Left ventricle myocardium inferior (tissue), 1 donor: ENCODE results near the gene TECTB. TPM values are rescaled to one million over a fixed set of nuclear protein-coding genes. Genes with fewer than 3 reads are reported as not detected.

Experiments
- DNase-seq: peaks from one replicate; pipeline ENCODE4 v3.0.0-alpha.2; 2020
- H3K27ac ChIP-seq: fragments of 200-600 bp; replicated peaks from 2 replicates; pipeline ENCODE4 v1.8.0; 2021
- H3K27me3 ChIP-seq: fragments of 200-600 bp; 2 replicates; pipeline ENCODE4 v1.8.0; 2021; ENCODE audit warnings: low read depth
- H3K36me3 ChIP-seq: fragments of 200-600 bp; 2 replicates; pipeline ENCODE4 v1.8.0; 2021
- H3K4me1 ChIP-seq: fragments of 200-600 bp; 2 replicates; pipeline ENCODE4 v1.8.0; 2021
- H3K4me3 ChIP-seq: fragments of 200-600 bp; 2 replicates; pipeline ENCODE4 v1.8.0; 2021; ENCODE audit warnings: mild to moderate bottlenecking, moderate library complexity
- H3K9me3 ChIP-seq: fragments of 200-600 bp; replicated peaks from 2 replicates; pipeline ENCODE4 v1.8.0; 2021
- intact Hi-C: fragments of 100-400 bp; cut with micrococcal nuclease; formaldehyde crosslinking; loops from one replicate; pipeline ENCODE4 v1.11.0; 2022
- total RNA-seq: library from RNA; stranded (reverse); fragmentation: NEBNext Ultra II Directional; extraction: Animal tissue kit (Norgen Biotek cat#: 25700); gene quantifications from one replicate; pipeline ENCODE4 v1.2.1, GENCODE V29; 2021
- TF ChIP-seq, protein P1 (sequence below): fragments of 200-600 bp; IDR thresholded peaks from 2 replicates; pipeline ENCODE4 v1.8.0; 2021; ENCODE audit warnings: antibody characterized with exemption, mild to moderate bottlenecking, borderline replicate concordance
- donor health status: DM: no; HTN: yes; CAD: no; lungs with severe emphysema.

Gene TECTB
- total RNA-seq, 1 donor from 2014 or later, result not detected

DNA sequence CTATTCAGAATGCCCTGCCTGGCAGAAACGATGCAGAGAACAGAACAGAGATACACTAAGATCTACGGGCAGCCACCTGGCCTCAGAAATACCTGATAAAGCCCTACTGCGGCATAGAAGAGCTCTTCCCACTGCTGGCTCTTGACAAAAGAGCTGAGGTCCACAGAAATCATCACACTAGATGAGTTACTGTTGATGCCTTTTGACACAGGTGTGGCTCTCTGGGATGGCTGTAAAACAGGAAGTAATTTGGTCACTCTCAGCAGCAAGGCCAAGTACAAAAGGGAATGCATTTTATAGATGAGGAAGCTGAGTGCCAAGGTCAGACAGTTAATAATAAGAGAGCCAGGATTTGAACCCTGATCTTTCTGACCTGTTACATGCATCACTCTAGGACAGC is 55.8 kb downstream of the TECTB start:
- H3K27me3 ChIP-seq, result no peaks in the 10 kb centered on the region
- H3K4me3 ChIP-seq, result no peak overlapping the region
- TF ChIP-seq, protein P1, sequence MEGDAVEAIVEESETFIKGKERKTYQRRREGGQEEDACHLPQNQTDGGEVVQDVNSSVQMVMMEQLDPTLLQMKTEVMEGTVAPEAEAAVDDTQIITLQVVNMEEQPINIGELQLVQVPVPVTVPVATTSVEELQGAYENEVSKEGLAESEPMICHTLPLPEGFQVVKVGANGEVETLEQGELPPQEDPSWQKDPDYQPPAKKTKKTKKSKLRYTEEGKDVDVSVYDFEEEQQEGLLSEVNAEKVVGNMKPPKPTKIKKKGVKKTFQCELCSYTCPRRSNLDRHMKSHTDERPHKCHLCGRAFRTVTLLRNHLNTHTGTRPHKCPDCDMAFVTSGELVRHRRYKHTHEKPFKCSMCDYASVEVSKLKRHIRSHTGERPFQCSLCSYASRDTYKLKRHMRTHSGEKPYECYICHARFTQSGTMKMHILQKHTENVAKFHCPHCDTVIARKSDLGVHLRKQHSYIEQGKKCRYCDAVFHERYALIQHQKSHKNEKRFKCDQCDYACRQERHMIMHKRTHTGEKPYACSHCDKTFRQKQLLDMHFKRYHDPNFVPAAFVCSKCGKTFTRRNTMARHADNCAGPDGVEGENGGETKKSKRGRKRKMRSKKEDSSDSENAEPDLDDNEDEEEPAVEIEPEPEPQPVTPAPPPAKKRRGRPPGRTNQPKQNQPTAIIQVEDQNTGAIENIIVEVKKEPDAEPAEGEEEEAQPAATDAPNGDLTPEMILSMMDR, result no peak
- intact Hi-C loops, result no loop called here
- no peaks in the 10 kb centered on the region for H3K36me3 ChIP-seq
- no peak overlapping the region for H3K27ac ChIP-seq
- H3K9me3 ChIP-seq, result no peaks in the 10 kb centered on the region
- no peaks in the 10 kb centered on the region for H3K4me1 ChIP-seq
- no peak for DNase-seq

DNA sequence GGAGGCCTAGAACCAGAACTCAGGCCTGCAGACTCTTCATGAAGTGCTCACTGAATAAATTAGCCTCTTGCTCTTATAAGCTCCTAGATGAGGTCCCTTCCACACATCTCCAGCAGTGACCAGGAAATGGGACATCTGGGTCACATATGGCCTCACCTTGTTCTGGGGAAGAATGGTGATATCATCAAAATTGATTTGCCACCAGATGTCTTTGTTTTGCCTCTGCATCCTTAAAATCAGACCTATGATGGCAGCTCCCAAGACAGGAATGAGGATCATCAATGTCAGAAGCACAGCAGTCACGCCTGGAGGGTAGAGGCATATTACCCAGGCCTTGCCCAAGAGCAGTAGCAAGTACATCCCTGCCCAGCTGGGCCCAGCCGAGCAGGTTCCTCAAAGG is 57.4 kb downstream of the TECTB start:
- intact Hi-C loops, result no loop called here
- DNase-seq, result no peak
- no peaks in the 10 kb centered on the region for H3K4me1 ChIP-seq
- TF ChIP-seq, protein P1, result no peak
- no peaks in the 10 kb centered on the region for H3K36me3 ChIP-seq
- no peak overlapping the region for H3K27ac ChIP-seq
- no peak overlapping the region for H3K4me3 ChIP-seq
- H3K27me3 ChIP-seq, result no peaks in the 10 kb centered on the region
- H3K9me3 ChIP-seq, result no peaks in the 10 kb centered on the region

DNA sequence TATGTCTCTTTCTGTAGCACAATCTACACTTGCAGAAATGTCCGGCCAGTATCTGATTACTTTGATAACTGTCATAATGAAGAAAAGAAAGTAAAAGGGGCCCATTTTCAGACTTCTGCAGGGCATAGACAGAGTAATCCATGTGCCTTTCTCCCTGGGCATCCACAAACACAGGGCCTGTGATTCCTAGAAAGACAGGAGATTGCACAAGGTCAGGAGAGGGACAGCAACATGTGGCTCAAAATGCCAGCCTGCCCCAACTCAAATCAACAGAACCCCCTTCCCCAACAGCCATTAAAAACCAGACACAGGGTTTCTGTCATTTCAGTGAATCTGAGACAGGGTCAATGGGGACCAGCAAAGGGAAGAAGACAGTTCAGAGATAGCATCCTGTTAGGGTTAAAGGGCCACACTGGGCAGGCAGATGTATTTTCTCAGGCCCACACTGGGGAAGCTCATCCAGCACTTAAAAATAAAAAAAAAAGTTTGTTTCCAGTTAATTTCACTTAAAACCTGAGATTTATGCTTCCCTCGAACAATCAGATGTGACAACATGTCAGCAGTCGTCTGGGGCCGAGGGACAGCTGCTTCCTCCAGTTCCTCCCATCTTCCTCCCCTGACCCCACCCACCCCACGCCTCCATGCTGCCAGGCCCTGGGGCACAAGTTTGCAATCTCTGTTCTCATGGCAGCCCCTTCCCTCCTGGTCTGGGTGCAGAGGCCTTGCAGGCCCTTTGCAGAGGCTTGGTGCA is 60.0 kb downstream of the TECTB start:
- Histone ChIP-seq H3K4me3 (no peak overlapping the region), H3K27ac (no peak overlapping the region), H3K4me1 (no peaks in the 10 kb centered on the region), H3K27me3 (no peaks in the 10 kb centered on the region), H3K36me3 (no peaks in the 10 kb centered on the region), H3K9me3 (no peaks in the 10 kb centered on the region)
- DNase-seq, result no peak
- intact Hi-C loops, result no loop called here
- TF ChIP-seq, protein P1, result no peak

DNA sequence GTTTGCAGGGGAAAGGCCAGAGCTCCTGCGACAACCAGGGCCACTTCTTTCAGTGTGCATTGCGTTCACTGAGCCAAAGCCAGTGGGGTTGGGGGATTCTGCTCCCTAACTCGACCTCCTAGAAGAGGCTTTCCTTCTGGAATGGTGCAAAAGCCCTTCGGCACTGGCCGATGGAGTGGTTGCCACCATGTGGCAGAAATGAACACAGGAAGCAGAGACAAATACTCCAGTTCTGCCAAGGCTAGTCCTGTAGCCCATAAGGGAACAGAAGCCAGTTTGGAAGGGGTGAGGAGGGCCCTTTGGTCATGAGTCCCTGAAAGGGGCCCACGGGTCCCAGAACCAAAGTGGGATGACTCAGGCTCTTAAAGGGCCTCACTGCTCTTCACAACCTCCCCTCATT is 61.1 kb downstream of the TECTB start:
- H3K36me3 ChIP-seq, result no peaks in the 10 kb centered on the region
- no peaks in the 10 kb centered on the region for H3K27me3 ChIP-seq
- no peaks in the 10 kb centered on the region for H3K4me1 ChIP-seq
- no peak for DNase-seq
- no peak overlapping the region for H3K4me3 ChIP-seq
- H3K9me3 ChIP-seq, result no peaks in the 10 kb centered on the region
- no peak overlapping the region for H3K27ac ChIP-seq
- TF ChIP-seq, protein P1, result peak; percentile 51
- intact Hi-C loops, result no loop called here

DNA sequence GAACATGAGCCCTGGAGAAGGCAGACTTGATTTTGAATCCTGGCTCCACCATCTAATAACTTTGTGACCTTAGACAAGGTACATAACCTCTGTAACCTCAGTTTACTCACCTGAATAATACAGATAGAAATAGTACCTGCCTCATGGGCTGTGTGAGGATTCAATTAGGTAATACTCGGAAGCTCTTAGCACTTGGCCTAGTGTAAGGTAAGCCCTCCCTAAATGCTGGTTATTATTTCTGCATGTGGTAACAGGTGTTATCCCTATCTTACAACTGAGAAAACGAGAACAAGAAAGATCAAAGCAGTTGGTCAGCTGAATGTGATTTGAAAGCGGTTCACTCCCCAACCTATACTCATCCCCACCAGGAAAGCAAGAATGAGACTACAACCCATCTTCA is 62.0 kb downstream of the TECTB start:
- TF ChIP-seq, protein P1, result no peak
- Histone ChIP-seq H3K27me3 (no peaks in the 10 kb centered on the region), H3K36me3 (no peaks in the 10 kb centered on the region), H3K4me1 (no peaks in the 10 kb centered on the region), H3K9me3 (no peaks in the 10 kb centered on the region), H3K27ac (no peak overlapping the region), H3K4me3 (no peak overlapping the region)
- no peak for DNase-seq
- intact Hi-C loops, result no loop called here
